Muscle layer of duodenum (tissue), 2 donors: ENCODE measurements around the gene BICRA.
"Not testable (repeated sequence)": the region's sequence is repeated elsewhere in the genome, so short reads cannot be mapped to it uniquely, and the experiment has no call there.

Experiments used
- H3K27ac ChIP-seq: one replicate; pipeline ENCODE4 v1.7.0; 2013; ENCODE audit warnings: mild to moderate bottlenecking, low read length
- H3K27me3 ChIP-seq: one replicate; pipeline ENCODE4 v1.7.0; 2013; ENCODE audit warnings: low read depth, mild to moderate bottlenecking, control low read depth, low read length
- H3K36me3 ChIP-seq, 2 donors: one replicate each; pipeline ENCODE4 v1.7.0; 2013; ENCODE audit warnings: low read length in 2 of 2, control low read depth in 1 of 2, mild to moderate bottlenecking in 1 of 2; ENCODE audit not compliant: insufficient read depth in 2 of 2, control insufficient read depth in 1 of 2
- H3K4me1 ChIP-seq, 2 donors: one replicate each; pipeline ENCODE4 v1.7.0; 2013; ENCODE audit warnings: low read length in 2 of 2, mild to moderate bottlenecking in 2 of 2, control low read depth in 1 of 2, moderate library complexity in 1 of 2; ENCODE audit not compliant: insufficient read depth in 2 of 2, control insufficient read depth in 1 of 2
- H3K4me3 ChIP-seq, 2 donors: one replicate each; pipeline ENCODE4 v1.7.0; 2013; ENCODE audit warnings: low read length in 2 of 2, low read depth in 1 of 2, mild to moderate bottlenecking in 1 of 2
- H3K9me3 ChIP-seq, 2 donors: one replicate each; pipeline ENCODE4 v1.7.0; 2013; ENCODE audit warnings: low read length in 2 of 2, control low read depth in 1 of 2, mild to moderate bottlenecking in 1 of 2; ENCODE audit not compliant: control insufficient read depth in 1 of 2
- donor health status: healthy.

BICRA gene

DNA sequence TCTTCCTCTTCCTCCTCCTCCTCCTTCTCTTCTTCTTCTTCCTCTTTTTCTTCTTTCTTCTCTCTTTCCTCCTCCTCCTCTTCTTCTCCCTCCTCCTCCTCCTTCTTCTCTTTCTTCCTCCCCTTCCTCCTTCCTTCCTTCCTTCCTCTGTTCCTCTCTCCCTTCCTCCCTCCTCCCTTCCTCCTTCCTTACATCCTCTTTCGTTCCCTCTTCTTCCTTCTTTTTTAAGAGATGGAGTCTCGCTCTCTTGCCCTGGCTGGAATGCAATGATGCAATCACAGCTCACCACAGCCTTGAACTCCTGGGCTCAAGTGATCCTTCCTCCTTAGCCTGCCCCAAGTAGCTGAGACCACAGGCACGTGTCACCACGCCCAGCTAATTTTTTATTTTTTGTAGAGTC lies 117.5 kb downstream of the BICRA start:
- Histone ChIP-seq H3K9me3 (no peaks in the 10 kb centered on the region), H3K4me1 (peaks cover 9 to 56% of the 10 kb centered on the region in 2 donors), H3K36me3 (peaks cover 5 to 27% of the 10 kb centered on the region in 2 donors), H3K27ac (no peak overlapping the region), H3K4me3 (no peak overlapping the region), H3K27me3 (peaks cover 5% of the 10 kb centered on the region)

GRCh38 chr19:47728295-47728694 lies 119.4 kb downstream of the BICRA start:
- Histone ChIP-seq H3K36me3 (peaks cover 5 to 27% of the 10 kb centered on the region in 2 donors), H3K27ac (peak overlapping the region; percentile 31), H3K4me1 (peaks cover 9 to 45% of the 10 kb centered on the region in 2 donors)
- H3K4me3 ChIP-seq, H3K9me3 ChIP-seq, H3K27me3 ChIP-seq: not testable (repeated sequence)

- Histone ChIP-seq H3K4me1 (peaks cover 9 to 37% of the 10 kb centered on the region in 2 donors), H3K9me3 (no peaks in the 10 kb centered on the region), H3K27ac (peak overlapping the region; percentile 67), H3K27me3 (peaks cover 5% of the 10 kb centered on the region), H3K4me3 (peak overlapping the region in 1 of 2 donors; percentile 25), H3K36me3 (peaks cover 5 to 31% of the 10 kb centered on the region in 2 donors)
Measured at GRCh38 chr19:47729468-47729798, 120.5 kb downstream of the BICRA start.

GRCh38 chr19:47729799-47730520 lies 121.0 kb downstream of the BICRA start:
- H3K4me3 ChIP-seq, result no peak overlapping the region

DNA sequence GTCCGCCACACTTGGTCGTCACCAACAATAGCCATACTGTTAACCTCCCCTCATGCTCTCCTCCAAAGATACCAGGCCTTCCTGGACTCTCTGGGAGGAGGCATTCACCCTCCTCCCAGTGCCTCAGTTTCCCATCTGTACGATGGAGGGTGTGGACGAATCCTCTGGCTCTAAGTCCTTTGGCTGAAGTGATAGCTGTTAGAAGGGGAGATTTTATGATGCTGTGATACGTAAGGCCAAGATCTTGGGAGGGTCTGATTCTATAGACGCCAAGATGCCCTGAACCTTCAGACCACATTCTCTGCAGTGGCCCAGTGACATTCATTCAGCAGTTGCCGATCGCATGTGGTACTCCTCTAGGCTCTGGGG lies 121.6 kb downstream of the BICRA start:
- Histone ChIP-seq H3K27ac (no peak overlapping the region), H3K36me3 (peaks cover 3 to 30% of the 10 kb centered on the region in 2 donors), H3K27me3 (peaks cover 5% of the 10 kb centered on the region), H3K9me3 (no peaks in the 10 kb centered on the region), H3K4me3 (no peak overlapping the region), H3K4me1 (peaks cover 9 to 35% of the 10 kb centered on the region in 2 donors)

More at GRCh38 chr19:47729799-47730520, 121.0 kb downstream of the BICRA start:
- H3K36me3 ChIP-seq, result peaks cover 5 to 31% of the 10 kb centered on the region in 2 donors
- H3K27me3 ChIP-seq, result peaks cover 5% of the 10 kb centered on the region
- no peaks in the 10 kb centered on the region for H3K9me3 ChIP-seq
- peaks cover 9 to 35% of the 10 kb centered on the region in 2 donors for H3K4me1 ChIP-seq
- no peak overlapping the region for H3K27ac ChIP-seq

DNA sequence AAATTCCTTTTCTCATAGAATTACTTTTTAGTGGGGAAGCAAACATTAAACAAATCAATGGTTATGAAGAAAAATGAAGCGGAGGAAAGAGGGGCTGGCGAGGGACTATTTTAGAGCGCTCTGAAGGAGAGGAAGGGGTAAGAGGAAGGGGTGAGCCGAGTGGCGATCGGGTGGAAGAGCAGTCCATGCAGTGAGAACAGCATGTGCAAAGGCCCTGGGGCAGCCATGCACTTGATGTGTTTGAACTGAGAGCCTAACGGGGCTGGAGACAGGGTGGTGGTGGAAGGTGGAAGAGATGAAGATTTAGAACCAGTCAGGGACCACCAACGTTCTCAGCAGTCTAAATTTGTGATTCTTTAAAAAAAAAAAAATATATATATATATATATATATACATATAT lies 122.0 kb downstream of the BICRA start:
- H3K27ac ChIP-seq, result no peak overlapping the region
- H3K36me3 ChIP-seq, result peaks cover 0 to 27% of the 10 kb centered on the region in 2 donors
- H3K9me3 ChIP-seq, result no peaks in the 10 kb centered on the region
- peaks cover 5% of the 10 kb centered on the region for H3K27me3 ChIP-seq
- H3K4me3 ChIP-seq, result no peak overlapping the region
- peaks cover 9 to 31% of the 10 kb centered on the region in 2 donors for H3K4me1 ChIP-seq

DNA sequence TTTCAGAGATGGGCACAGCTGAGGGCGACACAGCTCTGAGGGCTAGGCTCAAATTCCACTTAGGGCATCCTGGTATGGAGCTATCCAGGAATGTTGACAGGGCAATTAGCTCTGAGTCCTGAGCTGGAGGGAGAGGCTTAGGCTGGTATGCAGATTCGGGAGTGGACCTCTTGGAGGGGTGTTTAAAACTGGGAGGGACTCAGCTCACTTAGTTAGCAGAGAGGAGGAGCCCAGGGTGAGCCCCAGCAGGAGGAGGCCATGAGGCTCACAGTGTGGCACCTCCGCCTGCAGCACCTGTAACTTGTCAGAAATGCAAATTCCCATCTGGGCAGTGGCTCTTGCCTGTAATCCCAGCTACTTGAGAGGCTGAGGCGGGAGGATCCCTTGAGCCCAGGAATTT lies 126.2 kb downstream of the BICRA start:
- Histone ChIP-seq H3K27ac (no peak overlapping the region), H3K36me3 (peaks cover 5 to 44% of the 10 kb centered on the region in 2 donors), H3K4me1 (peaks cover 0 to 4% of the 10 kb centered on the region in 2 donors), H3K9me3 (no peaks in the 10 kb centered on the region), H3K4me3 (no peak overlapping the region), H3K27me3 (no peaks in the 10 kb centered on the region)

- Histone ChIP-seq H3K27ac (no peak overlapping the region), H3K36me3 (peaks cover 5 to 45% of the 10 kb centered on the region in 2 donors), H3K4me3 (no peak overlapping the region), H3K27me3 (no peaks in the 10 kb centered on the region), H3K4me1 (peaks cover 0 to 11% of the 10 kb centered on the region in 2 donors), H3K9me3 (no peaks in the 10 kb centered on the region)
Measured at GRCh38 chr19:47740866-47741519, 132.1 kb downstream of the BICRA start.

DNA sequence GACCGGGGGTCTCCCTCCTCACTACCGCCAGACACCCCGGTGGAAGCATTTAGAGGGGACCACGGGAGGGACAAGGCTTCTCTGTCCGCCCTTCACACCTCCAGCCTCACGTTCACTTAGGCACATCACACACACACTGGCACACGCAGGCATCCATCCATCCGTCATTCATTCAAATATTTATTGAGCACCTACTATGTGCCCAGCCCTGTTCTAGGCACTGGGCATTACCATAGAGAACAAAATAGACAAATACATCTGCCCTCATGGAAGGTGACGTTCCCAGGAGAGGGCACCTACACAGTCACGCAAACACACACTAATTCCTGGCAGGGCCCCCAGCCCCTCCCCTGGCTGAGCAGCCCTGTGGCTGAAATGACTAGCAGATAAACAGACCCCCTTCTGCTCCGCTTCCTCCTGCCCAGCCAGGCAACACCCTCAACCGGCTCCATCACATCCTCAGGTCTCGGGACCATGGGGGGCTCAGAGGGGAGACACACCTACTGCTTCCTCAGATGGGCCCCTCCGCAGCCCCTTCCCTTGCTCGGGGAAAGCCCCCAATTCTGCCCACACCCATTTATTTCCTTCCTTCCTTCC lies 132.7 kb downstream of the BICRA start:
- no peak overlapping the region for H3K27ac ChIP-seq
- no peak overlapping the region for H3K4me3 ChIP-seq
- peaks cover 0 to 39% of the 10 kb centered on the region in 2 donors for H3K36me3 ChIP-seq
- H3K4me1 ChIP-seq, result peaks cover 0 to 17% of the 10 kb centered on the region in 2 donors
- H3K27me3 ChIP-seq, result no peaks in the 10 kb centered on the region
- H3K9me3 ChIP-seq, result no peaks in the 10 kb centered on the region

DNA sequence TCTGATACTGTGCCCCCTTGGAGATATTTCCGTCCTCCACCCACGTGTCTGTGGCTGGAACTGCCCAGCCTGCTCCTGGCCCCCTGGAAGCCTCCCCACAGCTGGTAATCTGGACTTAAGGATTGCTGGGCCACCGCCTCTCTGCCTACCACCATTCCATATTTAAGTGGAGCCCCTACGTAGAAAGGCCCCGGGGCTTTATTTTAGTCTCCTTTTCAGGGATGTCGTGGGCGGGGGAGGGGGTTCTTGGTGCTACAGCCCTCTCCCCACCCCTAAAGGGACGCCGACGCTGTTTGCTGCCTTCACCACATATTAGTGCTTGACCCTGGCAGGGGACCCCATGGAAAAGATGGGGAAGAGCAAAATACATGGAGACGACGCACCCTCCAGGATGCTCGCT lies 133.7 kb downstream of the BICRA start:
- peaks cover 0 to 40% of the 10 kb centered on the region in 2 donors for H3K36me3 ChIP-seq
- no peaks in the 10 kb centered on the region for H3K27me3 ChIP-seq
- no peaks in the 10 kb centered on the region for H3K9me3 ChIP-seq
- H3K4me1 ChIP-seq, result peaks cover 0 to 24% of the 10 kb centered on the region in 2 donors
- peak overlapping the region; percentile 90 for H3K27ac ChIP-seq
- H3K4me3 ChIP-seq, result peak overlapping the region; percentile 9 to 59

GRCh38 chr19:47745010-47745901 lies 136.3 kb downstream of the BICRA start, which contains the start of gene NOP53:
Gene NOP53, plus strand, starts transcription at chr19:47745546. Its CDS starts 14 bp downstream, at chr19:47745560.
- Histone ChIP-seq H3K27me3 (no peaks in the 10 kb centered on the region), H3K4me1 (peaks cover 0 to 24% of the 10 kb centered on the region in 2 donors), H3K36me3 (peaks cover 15 to 33% of the 10 kb centered on the region in 2 donors)

More at GRCh38 chr19:47745010-47745901, 136.3 kb downstream of the BICRA start, which contains the start of gene NOP53:
- Histone ChIP-seq H3K4me3 (peak within 1 kb of the TSS; percentile 45 to 69), H3K27ac (peak within 1 kb of the TSS; percentile 63), H3K9me3 (no peaks in the 10 kb centered on the region)
